ENCODE results near the gene IGSF9. TPM values are rescaled to one million over a fixed set of nuclear protein-coding genes. Genes with fewer than 3 reads are reported as not detected.

IGSF9 gene
- total RNA-seq, 1 donor from 2014 or later, result 12.4 TPM

DNA sequence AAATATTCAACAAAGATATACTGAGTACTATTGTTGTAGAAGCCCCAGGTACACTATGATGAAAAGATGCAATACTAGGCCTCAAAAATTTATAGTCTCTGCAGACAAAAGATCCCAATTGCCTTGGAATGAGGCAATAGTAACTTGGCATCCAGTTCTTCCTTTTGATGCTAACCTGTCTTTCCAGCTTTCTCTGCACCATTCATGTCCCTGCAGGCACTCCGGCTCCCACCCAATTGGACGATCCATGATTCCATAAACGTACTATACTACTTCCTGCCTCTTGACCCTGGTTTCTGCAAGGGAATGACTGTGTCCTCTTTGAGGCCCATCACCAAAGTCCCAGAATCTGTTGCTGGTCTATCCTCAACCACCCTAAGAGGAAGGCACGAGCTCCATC is 12.1 kb downstream of the IGSF9 start:
- no peak for DNase-seq (ENCODE audit: low spot score)

DNA sequence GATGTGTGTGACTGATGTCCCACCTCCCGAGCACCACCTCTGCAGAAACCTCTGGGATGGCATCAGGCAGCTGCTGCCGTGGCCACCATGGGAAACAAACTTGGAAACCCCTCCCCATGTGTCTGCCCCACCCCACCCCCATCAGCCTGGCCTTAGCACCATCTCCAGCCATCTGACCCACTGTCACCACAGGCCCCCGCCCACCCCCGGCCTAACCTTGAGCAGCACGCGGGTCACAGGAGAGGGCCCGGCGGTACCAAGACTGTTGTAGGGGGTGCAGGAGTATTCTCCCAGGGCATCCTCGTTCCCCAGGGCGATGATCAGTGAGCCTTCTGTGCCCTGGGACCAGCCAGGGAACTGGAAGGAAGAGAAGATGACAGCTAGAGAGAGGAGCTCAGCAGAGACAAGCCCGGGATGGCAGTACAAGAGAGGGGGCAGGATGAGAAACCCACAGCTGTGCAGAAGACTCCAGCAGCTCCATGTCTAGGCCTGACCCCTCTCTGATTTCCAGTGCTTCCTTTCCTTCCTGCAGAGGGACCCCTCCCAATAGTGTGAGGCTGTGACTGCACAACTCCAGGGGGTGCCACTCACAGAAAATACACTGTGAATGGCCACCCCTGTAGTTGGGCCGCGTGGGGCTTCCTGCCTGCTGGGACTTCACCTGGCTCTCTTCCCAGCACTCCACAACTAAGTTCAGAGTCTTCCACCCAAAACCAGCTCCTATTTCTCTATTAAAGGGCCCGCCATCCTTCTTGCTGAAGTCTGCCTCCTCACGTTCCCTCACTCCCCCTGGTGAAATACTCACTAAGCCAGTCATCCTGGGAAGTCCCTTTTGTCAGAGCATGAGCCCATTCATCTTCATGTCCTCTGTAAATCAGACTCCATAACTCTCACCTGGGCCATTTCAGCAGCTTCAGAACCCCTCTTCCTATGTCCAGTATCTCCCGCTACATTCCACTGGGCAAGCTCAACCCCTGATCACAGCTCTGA is 12.8 kb downstream of the IGSF9 start:
- no peak for DNase-seq (ENCODE audit: low spot score)

DNA sequence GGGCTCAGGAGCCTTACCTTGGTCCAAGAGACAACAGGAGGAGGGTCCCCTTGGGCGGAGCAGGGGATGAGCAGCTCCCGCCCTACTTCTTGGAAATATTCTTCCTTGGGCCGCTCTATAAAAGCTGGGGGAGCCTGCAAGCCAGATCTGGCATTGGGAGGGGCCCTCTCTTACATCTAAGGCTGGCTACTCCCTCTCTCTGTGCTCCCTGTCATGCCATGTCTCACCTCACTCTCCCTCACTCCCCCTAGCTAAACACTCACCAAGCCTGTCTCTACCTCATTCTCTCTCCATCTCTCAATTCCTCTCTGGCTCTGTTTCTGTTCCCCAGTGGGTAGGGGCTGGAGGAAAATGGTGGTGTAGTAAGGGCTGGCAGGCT is 13.6 kb downstream of the IGSF9 start:
- no peak for DNase-seq (ENCODE audit: low spot score)

DNA sequence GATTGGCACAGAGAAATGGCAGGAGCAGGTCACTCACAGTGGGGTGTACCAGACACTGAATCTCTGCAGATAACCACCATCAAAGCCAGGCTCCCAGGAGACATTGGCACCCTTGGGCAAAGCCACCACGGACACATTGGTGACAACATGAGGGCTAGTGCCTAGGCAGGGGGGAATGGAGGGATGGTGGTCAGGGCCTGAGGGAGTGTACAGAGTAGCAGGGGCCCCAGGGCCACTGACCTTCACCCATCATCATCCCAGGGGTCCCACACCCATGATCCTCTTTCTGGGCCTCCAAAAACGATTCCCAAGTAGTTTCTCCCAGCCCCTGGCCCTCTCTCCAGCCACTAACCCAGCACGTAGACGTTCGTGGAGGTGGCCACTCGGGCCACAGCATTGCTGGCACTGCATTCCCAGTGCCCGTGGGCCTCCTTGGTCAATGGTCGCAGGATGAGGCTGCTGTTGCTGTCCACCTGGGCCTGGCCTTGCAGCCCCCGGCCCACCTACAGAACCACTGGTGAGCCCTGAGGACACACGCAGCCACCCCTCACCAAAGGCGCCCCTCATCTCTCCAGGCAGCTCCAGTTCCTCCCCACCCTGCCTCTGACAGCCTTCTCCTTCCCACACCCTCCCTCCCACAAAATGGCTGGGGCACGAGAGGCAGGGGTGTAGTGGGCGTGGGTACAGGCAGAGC is 14.2 kb downstream of the IGSF9 start:
- DNase-seq (ENCODE audit: low spot score), result no peak

GRCh38 chr1:159930634-159931033 is 14.8 kb downstream of the IGSF9 start:
- DNase-seq (ENCODE audit: low spot score), result no peak

DNA sequence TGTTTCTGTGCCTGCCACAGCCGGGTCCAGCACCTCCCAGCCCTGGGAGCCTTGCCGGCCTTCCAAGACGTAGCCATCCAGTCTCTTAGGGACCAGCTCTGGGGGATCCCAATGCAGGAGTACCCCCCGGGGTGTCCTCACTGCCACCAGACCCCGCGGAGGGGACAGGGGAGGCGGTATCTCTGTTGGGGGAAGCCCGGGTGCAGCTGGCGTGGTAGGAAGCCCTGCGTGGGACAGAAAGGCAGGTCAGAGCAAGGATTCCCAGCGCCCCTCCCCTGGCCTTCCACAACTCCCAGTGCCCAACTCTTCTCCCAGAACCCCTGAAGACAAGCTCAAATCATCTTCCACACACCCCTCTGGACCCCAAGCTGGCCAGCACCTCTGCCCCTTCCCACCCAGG is 15.2 kb downstream of the IGSF9 start:
- DNase-seq (ENCODE audit: low spot score), result no peak

DNA sequence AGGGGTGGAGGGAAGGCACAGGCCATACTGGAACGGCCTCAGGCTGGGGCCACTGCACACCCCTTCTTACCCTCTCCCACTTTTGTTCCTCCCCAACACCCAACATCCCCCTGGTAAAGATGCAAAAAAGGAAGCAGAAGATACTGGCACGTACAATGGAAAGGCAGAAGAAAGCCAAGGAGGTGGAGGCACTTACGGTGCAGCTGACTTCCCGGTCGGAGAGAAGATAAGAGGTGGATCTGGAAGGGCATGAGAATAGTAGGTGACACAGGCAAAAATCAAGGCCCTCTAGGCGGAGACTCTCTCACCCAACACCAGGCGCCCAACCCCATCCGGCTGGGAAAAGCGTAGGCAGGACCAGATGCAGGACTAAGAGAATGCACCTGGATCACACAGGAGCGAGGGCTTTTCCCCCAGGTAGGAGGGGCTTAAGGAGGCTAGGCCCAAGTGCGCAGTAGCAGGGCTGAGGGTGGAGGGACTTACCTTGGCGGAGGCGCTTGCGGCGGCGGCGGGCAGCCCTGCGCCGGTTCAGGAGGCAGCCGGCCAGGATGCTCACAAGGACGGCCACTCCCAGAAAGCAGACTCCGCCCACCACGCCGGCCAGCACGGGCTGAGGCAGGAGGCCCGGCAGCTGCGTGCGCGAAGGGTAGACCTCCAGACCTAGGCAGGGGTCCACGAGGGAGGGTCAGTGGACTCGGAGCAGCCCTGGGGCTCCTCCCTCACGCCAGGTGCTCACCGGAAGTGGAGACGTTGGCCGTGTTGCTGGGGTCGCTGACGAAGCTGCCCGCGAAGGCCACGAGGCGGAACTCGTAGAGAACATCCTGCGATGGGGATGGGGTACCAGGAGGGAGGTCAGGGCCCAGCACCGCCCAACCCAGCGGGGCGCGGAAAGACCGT is 16.0 kb downstream of the IGSF9 start:
- no peak for DNase-seq (ENCODE audit: low spot score)

DNA sequence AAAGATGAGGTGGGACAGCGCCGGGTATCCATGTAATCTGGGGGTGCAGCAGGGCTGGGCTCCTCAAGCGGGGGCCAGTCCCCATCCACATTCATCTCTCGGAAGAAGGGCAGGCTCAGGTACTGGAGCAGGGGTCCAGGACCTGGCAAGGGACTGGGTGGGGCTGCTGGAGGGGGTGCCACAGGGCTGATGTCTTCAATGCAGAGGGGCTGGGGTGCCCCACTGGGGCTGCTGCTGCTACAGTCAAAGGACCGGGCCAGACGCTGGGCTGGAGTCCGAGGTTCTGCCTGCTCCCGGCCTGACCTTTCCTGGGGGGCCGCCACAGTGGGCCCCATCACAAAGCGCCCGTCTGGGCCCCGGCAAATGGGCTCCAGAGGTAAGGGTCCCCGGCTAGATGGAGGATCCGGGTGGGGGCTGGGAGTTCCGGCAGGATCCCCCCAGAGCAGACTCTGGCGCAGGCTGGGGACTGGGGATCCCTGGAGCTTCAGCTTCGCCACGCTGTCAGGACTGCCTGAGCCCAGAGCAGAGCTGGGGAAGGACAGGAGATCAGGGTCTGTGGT is 16.8 kb downstream of the IGSF9 start:
- no peak for DNase-seq (ENCODE audit: low spot score)

- no peak for DNase-seq (ENCODE audit: low spot score)
Observed at GRCh38 chr1:159927849-159928431, 17.5 kb downstream of the IGSF9 start.

DNA sequence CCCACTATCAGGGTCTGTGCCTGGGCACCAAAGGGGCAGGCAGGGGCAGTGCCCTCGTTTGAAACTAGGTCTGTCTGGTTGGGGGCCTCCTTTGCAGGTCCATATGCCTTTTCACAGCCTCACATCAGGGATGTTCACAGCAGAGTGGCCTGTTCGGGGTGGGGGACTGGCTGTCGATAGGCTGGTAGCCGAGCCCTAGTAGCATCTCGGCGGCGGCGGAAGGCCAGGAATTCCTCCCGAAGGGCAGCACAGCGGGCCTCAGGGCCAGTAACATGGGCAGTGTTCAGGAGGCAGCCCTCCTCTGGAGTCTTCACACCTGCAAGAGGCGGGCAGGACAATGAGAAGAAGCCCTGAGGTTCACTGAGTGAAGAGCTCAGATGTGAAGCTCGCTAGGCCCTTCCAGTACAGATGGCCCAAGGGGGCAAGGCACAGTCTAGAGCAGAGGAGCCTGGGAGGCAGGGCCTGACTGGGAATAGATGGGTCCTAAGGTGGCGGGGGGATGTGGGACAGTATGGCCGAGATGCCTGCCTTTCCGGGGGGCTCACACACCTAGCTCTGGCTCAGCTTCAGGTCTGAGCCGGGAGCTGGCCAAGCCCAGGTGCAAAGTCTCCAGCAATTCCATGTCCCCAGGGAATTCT is 18.1 kb downstream of the IGSF9 start:
- DNase-seq (ENCODE audit: low spot score), result no peak

DNA sequence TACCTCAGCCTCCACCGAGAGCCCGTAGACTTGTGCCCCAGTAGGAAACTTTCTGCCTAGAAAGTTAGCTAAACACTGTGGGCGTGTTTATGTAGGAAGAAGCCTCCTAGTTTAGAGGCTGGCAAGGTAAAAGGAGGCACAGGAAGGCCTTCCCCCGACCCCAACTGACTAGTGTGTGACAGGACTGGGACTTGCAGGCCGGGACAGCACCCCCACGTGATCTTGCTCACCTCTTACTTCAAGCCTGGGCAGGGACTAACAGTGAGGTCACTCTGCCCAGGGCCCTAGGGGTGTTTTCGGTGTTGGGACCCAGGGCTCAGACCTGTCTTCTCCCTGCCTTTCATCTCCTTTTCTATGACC is 19.7 kb downstream of the IGSF9 start:
- no peak for DNase-seq (ENCODE audit: low spot score)

GRCh38 chr1:159924791-159925718 is 20.4 kb downstream of the IGSF9 start, which contains the start of gene TAGLN2:
Gene TAGLN2 (minus strand): TSS chr1:159925507. CDS start chr1:159920509, 4,998 bp downstream.
- DNase-seq (ENCODE audit: low spot score), result peak; percentile 85

- DNase-seq (ENCODE audit: low spot score), result peak; percentile 80
Observed at GRCh38 chr1:159924025-159924790, 21.2 kb downstream of the IGSF9 start.

DNA sequence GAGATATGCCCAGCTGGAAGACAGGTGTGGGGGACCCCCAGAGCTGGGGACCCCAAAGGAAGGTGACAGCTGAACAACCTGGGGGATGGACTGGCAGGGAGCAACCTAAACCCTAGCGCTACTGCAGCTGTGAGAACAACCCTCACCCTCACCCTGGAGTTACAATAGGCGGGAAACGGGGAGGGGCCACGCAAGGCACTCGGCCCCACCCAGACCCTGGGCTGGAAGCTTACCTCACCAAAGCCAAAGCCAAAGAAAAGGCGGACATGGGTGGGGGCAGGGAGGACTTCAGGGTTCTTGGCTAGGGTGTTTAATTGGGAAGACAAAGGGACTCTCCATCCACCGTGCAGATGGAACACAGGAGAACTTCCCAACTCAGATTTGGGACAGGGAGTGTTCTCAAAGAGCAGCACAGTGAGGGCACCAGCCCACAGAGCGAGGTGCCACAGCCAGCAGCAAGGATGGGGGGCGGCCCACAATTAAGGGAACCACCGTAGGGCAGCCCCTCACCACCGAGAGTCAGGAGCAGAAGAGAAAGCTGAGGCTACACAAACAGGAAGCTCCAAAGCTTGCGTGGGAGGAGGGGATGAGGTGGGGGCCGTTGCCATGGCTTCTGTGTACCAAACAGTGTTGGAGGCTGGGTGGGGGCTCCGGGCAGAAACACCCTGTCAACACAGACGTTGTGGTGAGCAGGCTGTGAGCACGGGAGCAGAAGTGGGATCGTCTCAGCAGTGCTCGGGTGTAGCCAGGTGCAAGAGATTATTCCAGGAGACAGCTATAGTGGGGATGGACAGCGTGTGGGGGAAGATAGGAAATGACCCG is 22.0 kb downstream of the IGSF9 start:
- DNase-seq (ENCODE audit: low spot score), result peak; percentile 80

DNA sequence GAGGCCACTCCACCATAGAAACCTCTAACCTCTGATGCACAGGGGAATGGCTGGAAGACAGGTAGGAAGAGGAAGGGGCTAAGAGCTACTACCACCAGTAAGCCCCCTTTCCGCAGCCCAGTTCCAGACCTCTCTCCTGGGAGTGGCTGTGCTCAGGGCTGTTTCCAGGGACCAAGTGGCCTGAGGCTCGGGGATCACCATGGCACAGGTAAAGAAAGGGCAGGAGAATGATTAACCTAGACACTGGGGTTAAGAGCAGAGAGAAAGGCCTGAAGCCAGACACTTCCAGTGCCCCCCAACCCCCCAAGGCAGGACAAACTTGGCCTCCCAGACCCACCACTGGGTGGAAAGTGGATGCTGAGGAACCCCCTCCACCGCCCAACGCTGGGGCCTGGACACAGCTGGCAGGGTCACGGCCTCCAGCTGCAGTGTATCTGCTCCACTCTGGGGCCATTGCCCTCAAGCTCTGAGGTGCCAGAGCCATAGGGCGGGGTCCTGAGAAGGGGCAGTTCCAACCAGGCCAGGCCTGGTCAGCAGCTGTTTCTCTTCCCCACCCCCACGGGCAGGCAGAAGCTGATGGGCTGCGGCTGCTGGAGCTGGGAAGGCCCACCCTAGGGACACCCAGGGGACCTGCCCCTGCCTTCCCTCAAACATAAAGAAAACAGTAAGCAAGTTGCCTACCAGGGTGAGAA is 22.8 kb downstream of the IGSF9 start:
- DNase-seq (ENCODE audit: low spot score), result no peak

DNA sequence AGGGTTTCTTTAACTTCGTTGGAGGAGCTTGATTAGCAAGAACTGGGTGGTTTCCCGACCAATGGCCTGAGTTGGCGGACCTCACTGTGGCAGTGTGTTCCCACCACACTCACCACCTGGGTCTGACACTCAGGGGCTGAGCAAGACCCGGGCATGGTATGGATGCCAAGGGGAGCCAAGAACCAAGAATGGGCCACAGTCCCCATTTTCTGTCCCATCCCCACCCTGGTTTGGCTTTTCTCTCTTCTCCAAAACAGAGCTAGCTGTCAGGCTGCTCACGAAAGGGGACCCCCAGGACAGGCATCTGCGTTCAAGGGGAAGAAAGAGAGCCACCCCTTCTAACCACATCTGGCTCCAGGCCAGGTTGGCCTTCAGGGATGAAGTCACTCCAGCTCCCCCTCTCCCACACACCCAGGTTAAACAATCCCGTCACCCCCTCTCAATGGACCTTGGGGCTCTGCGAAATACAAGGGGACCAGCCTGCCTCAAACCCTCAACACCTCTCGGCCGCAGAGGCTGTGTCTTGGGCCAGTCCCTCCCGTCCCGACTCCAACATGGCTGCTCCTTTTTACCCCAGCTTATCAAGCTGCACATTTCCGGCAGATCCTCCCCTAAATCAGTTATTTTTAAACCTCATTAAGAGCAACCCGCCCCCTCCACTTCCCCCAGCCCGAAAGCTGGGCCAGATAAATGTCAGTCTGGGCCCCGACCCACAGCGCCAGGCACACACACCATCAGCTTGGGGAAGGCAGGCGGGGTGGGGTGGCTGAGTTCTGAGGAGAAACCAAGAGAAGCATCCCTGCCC is 23.5 kb downstream of the IGSF9 start:
- no peak for DNase-seq (ENCODE audit: low spot score)
